Naive B cell (primary cell): ENCODE results near the gene CFAP410. TPM values are rescaled to one million over a fixed set of nuclear protein-coding genes. Genes with fewer than 3 reads are reported as not detected.

Experiments
- ATAC-seq, 2 donors: fragments of 150-1000 bp; cut with Tn5 transposase; 2 replicates each; pipeline ENCODE4 v1.10.0; 2021; ENCODE audit warnings: low read depth in 2 of 2, mild to moderate bottlenecking in 2 of 2, moderate library complexity in 2 of 2
- DNase-seq: peaks from one replicate; pipeline ENCODE4 v3.0.0; 2022
- H3K27ac Mint-ChIP-seq, 6 donors: one replicate each; pipeline ENCODE4 v1.8.0; 2020 to 2022; ENCODE audit warnings: mild to moderate bottlenecking in 6 of 6, mixed read lengths in 6 of 6, moderate library complexity in 5 of 6, inconsistent platforms in 2 of 6
- H3K27me3 Mint-ChIP-seq, 3 donors: one replicate each; pipeline ENCODE4 v1.8.0; 2021 to 2022; ENCODE audit warnings: mixed read lengths in 3 of 3, mild to moderate bottlenecking in 1 of 3
- H3K36me3 Mint-ChIP-seq, 2 donors: one replicate each; pipeline ENCODE4 v1.8.0; 2020 to 2022; ENCODE audit warnings: mixed read lengths in 2 of 2, inconsistent platforms in 1 of 2, mild to moderate bottlenecking in 1 of 2
- H3K4me1 Mint-ChIP-seq, 3 donors: one replicate each; pipeline ENCODE4 v1.8.0; 2020 to 2022; ENCODE audit warnings: mixed read lengths in 3 of 3, inconsistent platforms in 1 of 3, mild to moderate bottlenecking in 1 of 3, moderate library complexity in 1 of 3
- H3K4me3 Mint-ChIP-seq, 8 donors: one replicate each; pipeline ENCODE4 v1.8.0; 2020 to 2022; ENCODE audit warnings: mild to moderate bottlenecking in 8 of 8, mixed read lengths in 8 of 8, moderate library complexity in 8 of 8, inconsistent platforms in 2 of 8
- H3K9me3 Mint-ChIP-seq, 7 donors: one replicate each; pipeline ENCODE4 v1.8.0; 2020 to 2022; ENCODE audit warnings: mixed read lengths in 7 of 7, mild to moderate bottlenecking in 5 of 7, inconsistent platforms in 2 of 7, moderate library complexity in 1 of 7
- polyA plus RNA-seq, 6 donors: library from polyadenylated mRNA; unstranded; fragments of 300-500 nt; fragmentation: Illumina TruSeq; gene quantifications; one replicate each; pipeline ENCODE4 v1.2.3, GENCODE V29; 2021; ENCODE audit warnings: low read depth in 6 of 6

The CFAP410 gene
- polyA plus RNA-seq, 6 donors from 2014 or later: 28.1 to 44.6 (median 35.1) TPM

DNA sequence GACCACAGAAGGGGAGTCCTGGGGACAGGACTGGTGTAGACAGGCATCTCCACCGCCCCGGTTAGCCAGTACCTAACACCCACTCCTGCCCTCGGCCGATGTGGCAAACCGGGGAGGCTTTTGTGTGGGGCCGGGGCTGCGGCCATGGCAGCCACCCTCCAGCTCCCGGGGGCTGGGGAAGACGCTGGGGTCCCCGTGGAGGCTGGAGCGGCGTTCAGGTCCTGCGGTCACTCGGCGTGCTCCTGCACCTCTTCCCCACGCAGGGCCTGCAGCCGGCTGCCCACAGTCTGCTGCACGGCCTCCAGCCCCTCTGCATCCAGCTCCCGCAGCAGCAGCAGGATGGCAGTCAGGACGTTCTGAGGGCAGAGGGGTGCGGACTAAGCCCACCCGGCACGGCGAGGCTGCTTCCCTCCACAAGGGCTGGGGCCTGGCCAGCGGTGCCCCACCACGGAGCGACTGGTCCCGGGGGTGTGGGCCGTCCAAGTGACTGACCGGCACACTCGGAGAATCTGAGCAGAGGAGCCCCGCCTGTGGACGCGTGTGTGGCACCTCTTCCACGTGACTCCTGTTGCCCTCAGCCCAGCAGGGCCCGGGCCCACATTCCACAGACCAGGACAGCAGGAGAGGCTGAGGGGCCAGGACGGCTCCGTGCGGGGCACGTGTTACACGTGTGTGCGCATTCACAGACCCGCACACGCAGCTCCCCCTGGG lies 9.1 kb downstream of the CFAP410 start:
- Mint-ChIP-seq H3K9me3 (no peaks in the 10 kb centered on the region), H3K27ac (peak overlapping the region in 2 of 6 donors; percentile 47 to 53), H3K27me3 (no peaks in the 10 kb centered on the region)

DNA sequence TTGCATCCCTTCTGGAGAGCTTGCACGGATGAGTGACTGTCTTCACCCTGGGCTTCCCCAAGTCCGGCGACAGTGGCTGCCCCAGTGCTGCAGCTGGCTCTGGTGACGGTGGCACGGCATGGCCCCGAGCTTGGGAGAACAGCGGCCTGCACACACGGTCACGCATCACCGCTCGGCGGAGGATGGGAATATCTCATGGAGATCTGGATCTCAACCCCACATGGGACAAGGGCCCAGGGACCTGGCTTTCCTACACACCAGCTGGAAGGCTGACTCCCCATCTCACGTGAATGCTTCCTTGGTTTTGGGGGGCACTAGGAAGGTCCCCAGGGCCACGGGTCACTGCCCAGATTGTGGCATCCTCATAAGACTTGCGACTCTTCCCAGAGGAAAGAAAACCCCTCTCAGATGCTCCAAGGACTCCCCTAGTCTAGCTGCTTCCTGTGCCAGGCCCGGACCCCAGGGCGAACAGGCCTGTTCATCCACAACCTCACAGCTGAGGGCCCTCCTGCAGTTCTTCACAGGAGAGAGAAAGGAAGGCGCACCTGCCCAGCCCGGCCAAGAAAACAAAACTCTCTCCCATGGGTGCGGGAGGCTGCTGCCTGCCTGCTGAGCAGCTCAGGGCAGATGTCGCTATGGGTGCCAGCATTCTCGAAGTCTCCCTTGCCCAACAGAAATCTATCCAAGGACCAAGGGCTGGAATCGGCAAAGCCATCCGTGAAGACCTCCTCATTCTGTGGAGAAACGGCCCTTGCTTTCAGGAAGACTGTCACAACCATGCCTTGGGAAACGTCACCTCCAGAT lies 9.9 kb downstream of the CFAP410 start:
- H3K4me1 Mint-ChIP-seq: peaks cover 0 to 6% (median 0%) of the 10 kb centered on the region in 3 donors
- H3K4me3 Mint-ChIP-seq: no peak overlapping the region
- H3K27me3 Mint-ChIP-seq: no peaks in the 10 kb centered on the region
- H3K9me3 Mint-ChIP-seq: no peaks in the 10 kb centered on the region
- no peaks in the 10 kb centered on the region for H3K36me3 Mint-ChIP-seq
- DNase-seq: no peak
- peak overlapping the region in 5 of 6 donors; percentile 30 to 70 (median 49) for H3K27ac Mint-ChIP-seq
- no peak for ATAC-seq

More for the DNA sequence above, 9.1 kb downstream of the CFAP410 start:
- H3K4me1 Mint-ChIP-seq: peaks cover 0 to 10% (median 0%) of the 10 kb centered on the region in 3 donors
- ATAC-seq (no peak), DNase-seq (no peak)
- H3K36me3 Mint-ChIP-seq: no peaks in the 10 kb centered on the region
- no peak overlapping the region for H3K4me3 Mint-ChIP-seq

DNA sequence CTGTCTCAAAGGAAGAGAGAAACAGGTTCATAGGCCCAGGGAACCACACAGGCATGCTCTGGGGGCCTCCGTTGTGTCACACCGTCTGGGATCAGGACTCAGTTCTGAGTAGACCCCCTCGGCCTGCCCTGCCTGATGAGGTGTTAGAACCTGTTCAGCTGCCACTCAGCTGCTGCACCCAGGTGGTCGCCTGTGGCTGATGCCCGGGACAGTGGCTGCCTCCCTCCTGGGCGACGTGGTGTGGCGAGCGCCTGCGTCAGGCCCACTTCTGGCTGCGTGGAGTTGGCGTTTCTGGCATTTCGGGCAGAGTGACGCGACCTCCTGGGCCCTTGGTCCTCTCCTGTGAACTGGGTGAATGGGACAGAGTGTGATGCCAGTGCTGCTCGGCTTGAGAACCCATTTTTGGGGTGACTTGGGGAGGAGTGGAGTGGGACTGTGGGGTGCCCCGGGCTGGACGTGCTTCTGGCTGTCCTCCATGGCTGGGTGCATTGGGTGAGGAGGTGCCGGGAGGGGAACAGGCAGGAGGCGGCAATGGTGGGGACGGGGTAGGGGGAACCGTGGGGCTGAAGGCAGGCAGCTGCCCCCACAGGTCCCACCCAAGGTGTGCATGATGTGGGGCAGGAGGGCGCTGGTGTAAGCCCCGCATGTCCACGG lies 10.8 kb downstream of the CFAP410 start:
- Mint-ChIP-seq H3K27me3 (no peaks in the 10 kb centered on the region), H3K9me3 (no peaks in the 10 kb centered on the region), H3K4me1 (peaks cover 0 to 6% (median 0%) of the 10 kb centered on the region in 3 donors), H3K4me3 (no peak overlapping the region), H3K36me3 (no peaks in the 10 kb centered on the region), H3K27ac (peak overlapping the region in 3 of 6 donors; percentile 49 to 90 (median 53))
- ATAC-seq (no peak), DNase-seq (no peak)

DNA sequence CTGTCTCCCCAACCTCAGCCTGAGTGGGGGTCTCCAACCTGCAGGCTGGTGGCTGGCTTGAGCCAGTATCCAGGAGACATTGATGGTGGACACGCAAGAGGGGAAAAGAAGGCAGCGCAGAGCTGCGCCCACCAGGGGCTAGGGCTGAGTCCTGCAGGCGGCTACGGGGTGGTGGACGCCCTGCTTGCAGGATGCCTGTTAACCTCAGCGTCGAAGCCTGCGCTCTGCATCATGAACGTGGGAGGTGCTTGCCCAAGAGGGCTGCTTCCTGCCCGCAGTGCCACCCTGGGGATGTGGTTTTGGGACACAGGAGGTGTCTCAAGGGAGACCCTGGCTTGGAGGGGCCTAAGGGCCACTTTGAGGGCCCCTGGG lies 11.6 kb downstream of the CFAP410 start:
- no peaks in the 10 kb centered on the region for H3K9me3 Mint-ChIP-seq
- H3K36me3 Mint-ChIP-seq: no peaks in the 10 kb centered on the region
- DNase-seq: no peak
- H3K27me3 Mint-ChIP-seq: no peaks in the 10 kb centered on the region
- peaks cover 0 to 6% (median 0%) of the 10 kb centered on the region in 3 donors for H3K4me1 Mint-ChIP-seq
- ATAC-seq: no peak
- H3K27ac Mint-ChIP-seq: peak overlapping the region in 1 of 6 donors; percentile 53
- H3K4me3 Mint-ChIP-seq: no peak overlapping the region

DNA sequence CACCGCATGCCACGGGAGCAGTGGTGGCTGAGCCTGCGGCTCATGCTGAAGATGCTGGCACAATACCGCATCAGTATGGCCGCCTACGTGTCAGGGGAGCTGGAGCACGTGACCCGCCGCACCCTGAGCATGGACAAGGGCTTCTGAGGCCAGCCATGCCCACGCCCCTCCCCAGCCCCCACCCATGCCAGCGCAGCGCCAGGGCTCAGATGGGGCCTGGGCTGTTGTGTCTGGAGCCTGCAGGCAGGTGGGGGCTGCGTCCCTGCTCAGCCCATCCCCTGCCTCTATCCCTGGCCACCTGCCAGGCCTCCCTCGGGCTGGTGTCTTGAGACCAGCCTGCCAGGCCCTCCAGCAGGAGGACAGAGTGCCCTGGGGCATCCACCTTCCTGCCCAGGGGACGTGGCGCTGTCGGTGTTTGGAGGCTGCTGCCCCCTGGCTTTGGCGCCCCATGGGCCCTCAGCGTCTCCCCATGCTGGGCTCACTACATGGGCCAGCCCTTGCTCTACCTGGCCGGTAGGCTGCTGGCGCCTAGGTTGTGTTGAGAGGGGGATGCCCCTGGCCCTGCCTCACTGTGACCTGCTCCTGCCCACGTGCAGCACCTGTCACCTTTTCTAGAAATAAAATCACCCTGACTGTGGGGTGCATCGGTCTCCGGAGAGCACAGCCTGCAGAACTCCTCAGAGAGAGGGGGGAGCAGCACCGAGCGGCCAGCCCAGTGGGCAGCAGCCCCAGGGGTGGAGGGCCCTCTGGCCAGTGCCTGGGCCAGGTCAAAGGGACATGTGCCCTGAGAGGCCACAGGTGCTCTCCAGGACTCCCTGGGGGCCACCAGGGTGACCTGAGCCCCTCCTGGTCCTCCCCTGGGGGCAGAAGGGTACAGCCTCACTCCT lies 12.2 kb downstream of the CFAP410 start:
- peak in 1 of 2 donors; percentile 13 for ATAC-seq
- Mint-ChIP-seq H3K4me1 (peaks cover 0 to 6% (median 0%) of the 10 kb centered on the region in 3 donors), H3K27me3 (no peaks in the 10 kb centered on the region), H3K9me3 (no peaks in the 10 kb centered on the region), H3K36me3 (no peaks in the 10 kb centered on the region), H3K4me3 (no peak overlapping the region), H3K27ac (peak overlapping the region in 1 of 6 donors; percentile 28)
- DNase-seq: no peak

DNA sequence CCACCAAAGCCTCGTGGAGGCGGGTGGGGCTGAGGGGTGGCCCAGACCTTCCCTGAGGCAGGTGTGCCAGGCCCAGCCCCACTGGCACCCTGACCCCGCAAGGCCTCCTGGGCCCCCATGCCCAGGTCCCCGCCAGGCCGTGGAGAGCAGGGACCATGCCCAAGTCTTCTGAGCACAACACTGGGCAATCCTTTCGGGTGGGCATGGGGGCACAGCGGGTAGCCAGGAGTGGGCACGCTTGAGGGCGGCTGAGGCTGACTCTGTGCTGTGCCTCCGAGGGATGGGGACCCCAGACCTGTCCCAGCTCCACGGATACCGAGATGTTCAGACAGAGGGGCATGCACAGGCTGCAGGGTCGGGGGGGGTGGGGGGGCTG lies 12.9 kb downstream of the CFAP410 start:
- ATAC-seq (no peak), DNase-seq (no peak)
- no peaks in the 10 kb centered on the region for H3K27me3 Mint-ChIP-seq
- H3K4me3 Mint-ChIP-seq: no peak overlapping the region
- no peaks in the 10 kb centered on the region for H3K36me3 Mint-ChIP-seq
- peak overlapping the region in 1 of 6 donors; percentile 18 for H3K27ac Mint-ChIP-seq
- H3K9me3 Mint-ChIP-seq: no peaks in the 10 kb centered on the region
- peaks cover 0 to 6% (median 0%) of the 10 kb centered on the region in 3 donors for H3K4me1 Mint-ChIP-seq

DNA sequence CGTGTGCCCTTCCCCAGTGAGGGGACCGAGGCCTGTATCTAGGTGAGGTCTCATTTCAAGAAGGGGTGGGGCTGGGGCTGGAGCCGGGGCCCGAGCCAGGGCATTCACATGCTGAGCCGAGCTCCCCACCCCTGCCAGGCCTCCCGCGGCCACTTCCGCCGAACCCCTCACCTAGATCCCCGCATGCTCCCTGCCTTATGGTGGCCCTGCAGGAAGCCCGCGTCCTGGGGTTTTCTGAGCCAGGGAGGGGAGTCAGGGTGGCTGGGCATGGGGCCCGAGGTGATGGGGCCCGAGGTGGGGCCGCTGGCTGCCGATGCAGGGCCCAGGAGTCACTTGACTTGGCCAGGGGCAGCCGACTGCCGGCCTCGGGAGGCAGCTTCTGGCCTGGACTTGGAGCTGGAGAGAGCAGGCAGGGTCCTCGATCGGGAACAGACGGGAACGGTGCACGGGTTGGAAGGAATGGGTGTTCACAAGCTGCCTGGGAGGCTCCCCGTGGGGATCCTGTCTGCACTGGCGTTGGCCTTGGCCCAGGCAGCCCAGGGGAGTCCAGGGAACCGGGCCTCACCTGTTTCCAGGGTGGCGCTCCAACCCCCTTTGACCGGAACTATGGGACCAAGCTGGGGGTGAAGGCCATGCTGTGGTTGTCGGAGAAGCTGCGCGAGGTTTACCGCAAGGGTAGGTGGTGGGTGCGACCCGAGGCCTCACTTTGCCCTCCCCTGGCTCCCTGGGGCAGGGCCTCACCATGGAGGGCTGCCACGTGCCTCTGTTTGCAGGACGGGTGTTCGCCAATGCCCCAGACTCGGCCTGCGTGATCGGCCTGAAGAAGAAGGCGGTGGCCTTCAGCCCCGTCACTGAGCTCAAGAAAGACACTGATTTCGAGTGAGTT lies 13.6 kb downstream of the CFAP410 start:
- H3K27me3 Mint-ChIP-seq: no peaks in the 10 kb centered on the region
- H3K36me3 Mint-ChIP-seq: no peaks in the 10 kb centered on the region
- DNase-seq (no peak), ATAC-seq (no peak)
- H3K4me1 Mint-ChIP-seq: peaks cover 0 to 6% (median 0%) of the 10 kb centered on the region in 3 donors
- peak overlapping the region in 1 of 6 donors; percentile 18 for H3K27ac Mint-ChIP-seq
- H3K9me3 Mint-ChIP-seq: no peaks in the 10 kb centered on the region
- H3K4me3 Mint-ChIP-seq: no peak overlapping the region

DNA sequence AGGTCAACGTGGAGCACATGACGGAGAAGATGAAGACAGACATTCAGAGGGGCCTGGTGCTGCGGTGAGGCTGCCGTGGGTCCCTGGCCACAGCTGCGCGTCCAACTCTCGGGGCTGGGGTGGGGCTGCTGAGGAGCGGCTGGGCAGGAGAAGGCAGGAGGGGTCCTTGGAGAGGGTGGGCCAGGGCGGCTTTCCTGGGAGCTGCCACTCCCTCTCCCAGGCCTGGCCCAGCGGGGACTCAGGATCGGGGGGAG lies 14.4 kb downstream of the CFAP410 start:
- H3K36me3 Mint-ChIP-seq: no peaks in the 10 kb centered on the region

DNA sequence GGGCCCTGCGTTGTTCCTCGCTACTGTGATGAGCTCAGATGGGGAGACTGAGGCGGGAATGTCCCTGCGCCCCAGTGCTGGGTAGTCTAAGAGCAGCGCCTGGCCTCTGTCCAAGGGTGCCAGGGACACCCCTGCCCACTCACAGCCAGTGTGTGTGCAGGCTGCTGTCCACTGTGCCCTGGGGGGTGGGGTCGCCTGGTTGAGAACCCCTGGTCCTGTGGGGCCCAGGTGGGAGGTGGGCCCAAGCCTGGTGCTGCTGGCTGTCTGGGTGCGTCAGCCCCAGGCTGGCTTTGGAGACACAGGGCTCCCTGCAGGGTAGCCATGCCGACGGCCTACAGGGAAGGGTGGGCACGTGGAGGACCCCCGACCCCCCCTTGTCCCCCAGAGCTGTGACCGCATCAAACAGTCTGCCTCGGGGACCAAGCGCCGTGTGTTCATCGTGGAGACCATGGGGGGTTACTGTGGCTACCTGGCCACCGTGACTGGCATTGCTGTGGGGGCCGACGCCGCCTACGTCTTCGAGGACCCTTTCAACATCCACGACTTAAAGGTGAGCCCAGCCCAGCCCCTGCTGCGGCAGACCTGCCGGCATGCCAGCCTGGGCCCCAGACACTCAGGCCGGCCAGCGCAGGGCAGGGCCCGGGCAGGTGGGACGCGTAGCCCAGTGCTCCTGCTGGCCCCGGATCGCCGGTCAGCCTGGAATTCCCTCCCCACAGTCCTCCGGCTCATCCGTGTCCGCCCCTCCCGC lies 14.9 kb downstream of the CFAP410 start:
- Mint-ChIP-seq H3K36me3 (no peaks in the 10 kb centered on the region), H3K27me3 (no peaks in the 10 kb centered on the region), H3K4me3 (no peak overlapping the region), H3K27ac (no peak overlapping the region), H3K9me3 (no peaks in the 10 kb centered on the region), H3K4me1 (peaks cover 0 to 6% (median 0%) of the 10 kb centered on the region in 3 donors)
- ATAC-seq (no peak), DNase-seq (no peak)

More for the DNA sequence above, 14.4 kb downstream of the CFAP410 start:
- Mint-ChIP-seq H3K9me3 (no peaks in the 10 kb centered on the region), H3K27me3 (no peaks in the 10 kb centered on the region), H3K27ac (no peak overlapping the region), H3K4me1 (peaks cover 0 to 6% (median 0%) of the 10 kb centered on the region in 3 donors), H3K4me3 (no peak overlapping the region)
- no peak for ATAC-seq
- DNase-seq: no peak

DNA sequence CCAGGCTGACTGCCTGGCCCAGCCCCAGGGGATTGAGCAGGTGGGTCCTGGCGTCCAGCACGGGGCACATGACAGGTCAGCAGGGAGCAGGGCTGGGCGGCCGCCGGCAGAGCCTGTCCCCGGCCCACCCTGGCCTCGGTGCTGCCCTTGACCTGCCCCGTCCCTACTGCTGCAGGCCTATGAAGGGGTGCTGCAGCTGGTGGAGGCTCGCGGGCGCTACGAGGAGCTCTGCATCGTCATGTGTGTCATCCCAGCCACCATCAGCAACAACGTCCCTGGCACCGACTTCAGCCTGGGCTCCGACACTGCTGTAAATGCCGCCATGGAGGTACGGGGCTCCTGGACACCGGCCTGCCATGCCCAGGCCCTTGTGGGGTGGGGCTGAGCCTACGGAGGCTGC lies 15.6 kb downstream of the CFAP410 start:
- ATAC-seq (no peak), DNase-seq (no peak)
- Mint-ChIP-seq H3K27ac (no peak overlapping the region), H3K27me3 (no peaks in the 10 kb centered on the region), H3K4me3 (peak overlapping the region in 1 of 8 donors; percentile 52), H3K9me3 (no peaks in the 10 kb centered on the region), H3K36me3 (no peaks in the 10 kb centered on the region), H3K4me1 (peaks cover 0 to 5% (median 0%) of the 10 kb centered on the region in 3 donors)

DNA sequence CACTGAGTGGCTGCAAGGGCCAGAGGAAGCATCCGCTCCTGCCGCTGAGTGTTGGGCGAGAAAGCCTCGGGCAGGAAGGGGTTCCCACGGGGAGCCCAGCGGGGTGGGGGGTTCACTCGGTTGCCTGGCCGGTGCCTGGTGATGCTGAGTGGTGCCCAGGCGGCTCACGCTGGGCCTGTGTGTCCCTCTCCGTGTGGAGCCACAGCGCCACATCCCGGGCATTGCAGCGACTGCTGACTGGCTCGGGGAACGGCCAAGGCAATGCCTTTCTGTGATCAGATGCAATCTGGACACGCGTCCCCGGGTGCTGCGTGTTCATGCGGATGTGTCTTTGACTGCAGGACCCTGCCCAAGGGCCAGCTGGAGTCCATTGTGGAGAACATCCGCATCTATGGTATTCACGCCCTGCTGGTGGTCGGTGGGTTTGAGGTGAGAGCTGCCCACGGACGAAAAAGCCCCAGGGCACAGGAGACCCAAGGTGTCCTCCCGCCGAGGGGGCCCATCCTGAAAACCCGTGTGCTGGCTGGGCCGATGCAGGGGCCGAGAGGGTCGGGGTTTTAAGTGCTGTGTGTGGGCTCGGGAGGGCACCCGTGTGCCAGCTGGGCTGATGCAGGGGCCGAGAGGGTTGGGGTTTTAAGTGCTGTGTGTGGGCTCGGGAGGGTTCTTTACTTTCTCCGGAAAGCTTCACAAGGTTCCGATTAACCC lies 16.4 kb downstream of the CFAP410 start:
- no peak for ATAC-seq
- Mint-ChIP-seq H3K27me3 (no peaks in the 10 kb centered on the region), H3K4me3 (no peak overlapping the region), H3K36me3 (no peaks in the 10 kb centered on the region), H3K27ac (peak overlapping the region in 5 of 6 donors; percentile 21 to 76 (median 51)), H3K9me3 (no peaks in the 10 kb centered on the region), H3K4me1 (no peaks in the 10 kb centered on the region)
- DNase-seq: no peak
